Activated CD4-positive, alpha-beta T cell treated with anti-CD3 and anti-CD28 coated beads, Interleukin-2, Interleukin-6, amounts not matched to agents 100 ng/mL and 50 ng/mL, durations not matched to agents 16 hours and 8 hours (primary cell): ENCODE data around the gene IL17A.

ENCODE experiments used
- DNase-seq: peaks from one replicate; pipeline ENCODE4 v3.0.0-alpha.2; 2020

Gene IL17A

DNA sequence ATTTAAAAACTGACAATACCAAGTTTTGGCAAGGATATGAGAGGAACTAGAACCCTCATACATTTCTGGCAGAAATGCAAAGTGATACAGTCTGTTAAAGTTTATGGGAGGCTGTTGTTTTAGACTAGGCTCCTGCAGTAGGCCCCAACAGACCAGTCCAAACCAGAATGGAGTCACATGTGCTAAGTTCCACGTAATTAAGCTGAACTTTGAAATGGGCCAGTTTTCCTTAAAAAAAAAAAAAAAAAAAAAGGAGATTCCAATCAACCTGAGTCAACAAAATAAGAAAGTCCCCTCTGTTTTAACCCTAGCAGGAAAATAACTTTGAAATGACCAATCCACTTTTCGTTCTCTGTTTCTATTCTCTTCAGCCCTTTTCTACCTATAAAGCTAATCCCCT, 31.6 kb downstream of the IL17A start:
- no peak for DNase-seq

DNA sequence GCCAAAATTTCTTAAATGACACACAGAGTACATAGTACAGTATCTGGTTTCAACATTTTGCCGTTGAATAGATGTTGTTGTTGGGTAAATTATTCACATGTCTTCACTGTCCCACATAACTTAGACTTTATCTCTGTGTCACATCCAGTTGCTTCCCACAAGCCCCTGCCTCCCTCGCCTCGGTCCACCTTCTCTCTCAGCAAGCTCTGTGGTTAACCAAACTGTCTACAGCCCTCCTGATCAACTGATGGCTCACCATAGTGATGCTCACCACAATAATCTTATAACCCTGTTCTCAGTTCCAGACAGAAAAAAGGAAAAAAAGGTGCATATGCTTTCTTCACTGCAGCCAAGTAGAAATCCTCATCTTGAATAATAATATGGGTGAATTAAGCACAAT, 35.1 kb downstream of the IL17A start:
- peak; percentile 72 for DNase-seq

DNA sequence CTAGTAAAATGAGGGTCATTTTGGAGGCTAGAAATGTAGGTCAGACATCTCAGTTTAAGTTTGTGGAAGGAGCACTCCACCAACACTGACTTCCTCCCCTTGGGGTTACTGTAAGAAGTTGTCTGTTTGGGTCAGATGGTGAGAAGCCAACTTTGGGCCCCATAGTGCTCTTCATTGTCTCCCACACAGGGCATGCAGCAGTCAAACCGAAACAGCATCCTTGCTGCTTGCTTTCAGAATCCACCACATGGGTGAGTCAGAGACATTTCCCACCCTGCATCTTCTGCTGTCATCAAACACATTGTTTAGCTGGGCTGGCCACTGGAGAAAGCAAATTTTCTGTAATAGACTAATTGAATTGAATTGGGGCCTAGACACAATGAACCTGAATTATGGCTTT, 41.3 kb downstream of the IL17A start:
- peak; percentile 96 for DNase-seq

DNA sequence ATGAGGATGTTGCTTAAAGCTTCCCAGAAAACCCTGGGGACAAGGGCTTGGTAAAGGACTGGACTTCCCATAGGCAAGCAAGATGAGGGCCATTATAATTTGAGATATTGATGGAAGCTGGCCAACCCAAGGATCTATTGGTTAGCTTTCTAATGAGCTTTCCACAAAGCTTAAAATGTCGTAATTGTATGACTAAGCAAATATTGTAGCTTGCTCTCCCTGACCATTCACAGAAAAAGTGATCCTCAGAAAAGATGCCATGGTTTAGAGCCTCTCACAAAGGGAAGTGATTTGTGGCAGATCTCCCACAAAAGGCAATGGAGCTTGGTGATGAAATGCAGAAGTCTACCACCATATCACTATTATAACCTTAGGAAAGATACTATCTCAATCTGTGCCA, 44.5 kb downstream of the IL17A start:
- DNase-seq: no peak

DNA sequence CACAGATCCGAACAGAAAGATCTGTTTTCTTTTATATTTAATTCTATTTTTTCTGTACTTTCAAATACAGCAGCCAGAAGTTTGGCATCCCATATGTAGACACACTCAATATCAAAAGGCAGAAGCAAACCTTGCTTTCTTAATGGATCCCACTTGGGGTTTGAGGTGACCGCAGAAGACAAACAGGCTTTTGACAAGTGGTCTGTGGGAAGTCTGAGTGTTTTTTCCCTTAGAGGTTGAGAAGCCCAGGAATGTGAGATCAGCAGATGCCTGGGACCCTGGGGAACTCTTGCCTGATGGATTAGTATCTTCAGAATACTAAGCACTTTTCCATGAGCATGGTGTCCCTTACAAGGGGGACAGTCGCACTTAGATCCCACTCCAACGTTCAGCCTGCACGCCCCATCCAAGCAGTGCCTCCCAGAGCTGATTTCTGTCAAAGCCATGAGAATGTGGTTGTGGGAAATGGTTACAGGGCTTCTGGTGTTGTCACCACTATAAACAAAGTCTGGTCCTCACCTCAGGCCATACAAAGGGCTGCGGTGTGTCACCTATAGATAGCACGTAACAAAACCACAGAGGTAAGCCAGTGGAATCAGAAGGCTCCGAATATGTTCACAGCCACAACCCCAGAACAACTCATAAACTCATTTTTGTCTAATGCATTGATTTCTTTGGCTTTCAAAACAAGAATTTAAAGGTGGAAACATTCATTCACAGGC, 45.4 kb downstream of the IL17A start:
- peak; percentile 84 for DNase-seq

DNA sequence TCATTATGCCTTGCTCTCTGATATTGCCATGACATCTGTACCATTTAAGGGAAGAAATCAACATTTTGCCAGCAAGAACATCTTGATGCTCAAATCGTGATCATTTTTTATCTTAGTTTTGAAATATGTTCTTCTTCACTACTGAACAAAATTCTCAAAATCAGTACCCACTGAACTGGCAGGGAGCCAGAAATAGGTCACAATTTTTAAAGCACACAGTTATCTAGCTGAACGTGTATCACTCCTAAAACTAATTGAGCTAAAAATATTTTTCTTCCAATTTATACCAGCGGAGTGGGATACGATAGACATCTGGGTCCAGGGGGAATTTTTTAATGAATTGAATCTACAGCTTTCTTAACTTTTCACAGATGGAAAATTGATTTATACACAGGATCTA, 46.8 kb downstream of the IL17A start:
- no peak for DNase-seq

- DNase-seq: peak; percentile 76
Measured at GRCh38 chr6:52233975-52234823, 48.0 kb downstream of the IL17A start.
